Forelimb muscle (tissue), 1 donor: ENCODE measurements around the gene PRR5L. TPM values are rescaled to one million over a fixed set of nuclear protein-coding genes. Genes with fewer than 3 reads are reported as not detected.

Source experiments
- DNase-seq: peaks from one replicate; pipeline ENCODE4 v3.0.0-alpha.2; 2013; ENCODE audit warnings: low read depth
- polyA plus RNA-seq: library from polyadenylated mRNA; unstranded; fragments of 120-200 nt; gene quantifications from one replicate; pipeline ENCODE4 v1.2.1, GENCODE V29; 2013; ENCODE audit not compliant: insufficient read length

PRR5L gene
- polyA plus RNA-seq, 1 donor: 7.8 TPM

- no peak for DNase-seq
Observed at GRCh38 chr11:36326524-36327419, 30.7 kb downstream of the PRR5L start.

- DNase-seq: no peak
Observed at GRCh38 chr11:36328966-36329673, 33.0 kb downstream of the PRR5L start.

- DNase-seq: no peak
Observed at GRCh38 chr11:36330411-36330810, 34.3 kb downstream of the PRR5L start.

- DNase-seq: no peak
Observed at GRCh38 chr11:36333468-36333867, 37.4 kb downstream of the PRR5L start.

- no peak for DNase-seq
Observed at GRCh38 chr11:36333897-36334296, 37.8 kb downstream of the PRR5L start.

GRCh38 chr11:36339888-36340287, 43.8 kb downstream of the PRR5L start:
- DNase-seq: no peak

GRCh38 chr11:36340897-36341296, 44.8 kb downstream of the PRR5L start:
- no peak for DNase-seq

GRCh38 chr11:36341915-36342314, 45.8 kb downstream of the PRR5L start:
- DNase-seq: no peak

- DNase-seq: no peak
Observed at GRCh38 chr11:36342327-36342726, 46.2 kb downstream of the PRR5L start.

GRCh38 chr11:36343436-36343835, 47.3 kb downstream of the PRR5L start:
- no peak for DNase-seq

- no peak for DNase-seq
Observed at GRCh38 chr11:36345084-36345511, 49.0 kb downstream of the PRR5L start.

- no peak for DNase-seq
Observed at GRCh38 chr11:36345535-36346141, 49.5 kb downstream of the PRR5L start.

GRCh38 chr11:36346562-36347383, 50.7 kb downstream of the PRR5L start:
- DNase-seq: no peak

- no peak for DNase-seq
Observed at GRCh38 chr11:36347384-36347906, 51.4 kb downstream of the PRR5L start.

- no peak for DNase-seq
Observed at GRCh38 chr11:36349351-36350136, 53.5 kb downstream of the PRR5L start.

- DNase-seq: no peak
Observed at GRCh38 chr11:36350137-36350513, 54.0 kb downstream of the PRR5L start.

- no peak for DNase-seq
Observed at GRCh38 chr11:36352922-36353321, 56.8 kb downstream of the PRR5L start.

- DNase-seq: no peak
Observed at GRCh38 chr11:36354221-36355003, 58.3 kb downstream of the PRR5L start.

GRCh38 chr11:36356201-36356600, 60.1 kb downstream of the PRR5L start:
- DNase-seq: no peak

GRCh38 chr11:36357831-36358230, 61.7 kb downstream of the PRR5L start:
- no peak for DNase-seq
